OCI-LY3 (cell line): ENCODE data around the gene SHISA2.
"Not testable (repeated sequence)": the region's sequence is repeated elsewhere in the genome, so short reads cannot be mapped to it uniquely, and the experiment has no call there.

ENCODE experiments used
- H2AFZ ChIP-seq: fragments of 200-600, 300-600 bp; shearing (Covaris generic); 2 replicates; pipeline ENCODE4 v1.6.0; 2014; ENCODE audit warnings: antibody characterized with exemption, low read depth, low read length
- H3K27ac ChIP-seq: fragments of 200-600, 300-600 bp; sonication (generic); 2 replicates; pipeline ENCODE4 v1.5.1; 2014; ENCODE audit warnings: mild to moderate bottlenecking, low read length, moderate library complexity, mixed read lengths
- H3K27me3 ChIP-seq: fragments of 200-600, 300-600 bp; sonication (generic); 2 replicates; pipeline ENCODE4 v1.6.1; 2014; ENCODE audit warnings: low read depth, low read length, mixed read lengths
- H3K36me3 ChIP-seq: fragments of 200-600, 300-600 bp; sonication (generic); replicated peaks from 2 replicates; pipeline ENCODE3; 2014; ENCODE audit warnings: low read depth, low read length, mixed read lengths
- H3K4me1 ChIP-seq: fragments of 300-600, 200-600 bp; sonication (generic); 2 replicates; pipeline ENCODE4 v1.6.1; 2014; ENCODE audit warnings: low read length, mixed read lengths
- H3K4me2 ChIP-seq: fragments of 200-600, 300-600 bp; sonication (generic); 2 replicates; pipeline ENCODE4 v1.6.1; 2014; ENCODE audit warnings: low read length, mixed read lengths
- H3K4me3 ChIP-seq: fragments of 300-600, 200-600 bp; sonication (generic); 2 replicates; pipeline ENCODE4 v1.5.1; 2014; ENCODE audit warnings: antibody characterized with exemption, mild to moderate bottlenecking, low read length, moderate library complexity
- H3K79me2 ChIP-seq: fragments of 300-600, 200-600 bp; shearing (Covaris generic); 2 replicates; pipeline ENCODE4 v1.6.1; 2014; ENCODE audit warnings: mild to moderate bottlenecking, low read length, mixed read lengths
- H3K9ac ChIP-seq: fragments of 300-600, 200-600 bp; shearing (Covaris generic); 2 replicates; pipeline ENCODE4 v1.6.0; 2014; ENCODE audit warnings: mild to moderate bottlenecking, low read length, moderate library complexity
- H3K9me3 ChIP-seq: fragments of 200-600, 300-600 bp; shearing (Covaris generic); 2 replicates; pipeline ENCODE4 v1.6.1; 2014; ENCODE audit warnings: low read length, mixed read lengths; ENCODE audit not compliant: insufficient read depth
- H4K20me1 ChIP-seq: fragments of 200-600, 300-600 bp; sonication (generic); 2 replicates; pipeline ENCODE4 v1.6.1; 2016; ENCODE audit warnings: low read length, mixed read lengths; ENCODE audit not compliant: insufficient read depth
- EZH2phosphoT487 ChIP-seq: fragments of 200-600 bp; shearing (Covaris generic); IDR thresholded peaks from 2 replicates; pipeline ENCODE4 v1.6.1; 2018; ENCODE audit warnings: antibody characterized with exemption, mixed run types, low read depth
- TF ChIP-seq, protein P1 (sequence below): fragments of 200-600, 300-600 bp; sonication (generic); IDR thresholded peaks from 2 replicates; pipeline ENCODE4 v1.5.1; 2014; ENCODE audit warnings: antibody characterized with exemption, low read length, low read depth

SHISA2 gene

DNA sequence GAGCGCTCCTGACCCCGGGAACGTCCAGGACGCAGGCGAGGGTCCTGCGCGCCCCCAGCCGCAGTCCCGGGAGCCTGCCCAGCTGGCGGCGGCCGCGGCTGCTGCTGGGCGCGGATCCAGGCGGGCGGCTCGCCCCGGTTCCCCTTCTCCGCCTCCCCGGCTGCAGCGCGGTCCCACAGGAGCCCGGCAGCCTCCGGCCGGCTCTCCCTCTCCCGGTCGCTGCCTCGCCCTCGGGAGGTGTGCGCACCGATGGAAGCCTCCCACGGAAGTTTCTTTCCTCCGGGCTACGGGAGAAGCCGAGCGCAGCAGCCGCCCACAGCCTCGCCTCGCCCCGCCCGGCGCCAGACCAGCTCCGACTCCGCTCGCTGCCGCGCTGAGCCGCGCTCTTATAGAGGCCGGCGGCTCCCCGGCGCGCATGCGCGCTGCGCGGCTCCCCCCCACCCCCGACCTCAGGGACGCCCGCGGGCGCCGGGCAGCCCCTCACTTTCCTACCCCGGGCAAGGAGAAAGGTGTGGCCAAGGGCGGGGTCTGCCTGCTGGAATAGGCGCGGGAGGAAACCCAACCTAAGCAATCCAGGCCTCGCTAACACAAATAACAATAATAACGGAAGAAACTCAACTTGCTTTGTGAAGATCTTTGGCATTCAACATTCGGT lies at the start of gene SHISA2:
SHISA2 (minus strand) TSS at position 360 of the 655 bp plus-strand sequence. CDS start 1,041 bp downstream, outside the sequence.
- Histone ChIP-seq H3K27me3 (no peaks in the 10 kb centered on the region), H3K79me2 (no peaks in the 10 kb centered on the region), H3K4me3 (no peak within 1 kb of the TSS), H3K27ac (no peak within 1 kb of the TSS), H3K4me2 (no peak within 1 kb of the TSS), H3K4me1 (no peaks in the 10 kb centered on the region), H4K20me1 (no peaks in the 10 kb centered on the region), H3K9me3 (no peaks in the 10 kb centered on the region), H2AFZ (no peak within 1 kb of the TSS), H3K9ac (no peak within 1 kb of the TSS), H3K36me3 (no peaks in the 10 kb centered on the region)
- TF ChIP-seq, protein P1, sequence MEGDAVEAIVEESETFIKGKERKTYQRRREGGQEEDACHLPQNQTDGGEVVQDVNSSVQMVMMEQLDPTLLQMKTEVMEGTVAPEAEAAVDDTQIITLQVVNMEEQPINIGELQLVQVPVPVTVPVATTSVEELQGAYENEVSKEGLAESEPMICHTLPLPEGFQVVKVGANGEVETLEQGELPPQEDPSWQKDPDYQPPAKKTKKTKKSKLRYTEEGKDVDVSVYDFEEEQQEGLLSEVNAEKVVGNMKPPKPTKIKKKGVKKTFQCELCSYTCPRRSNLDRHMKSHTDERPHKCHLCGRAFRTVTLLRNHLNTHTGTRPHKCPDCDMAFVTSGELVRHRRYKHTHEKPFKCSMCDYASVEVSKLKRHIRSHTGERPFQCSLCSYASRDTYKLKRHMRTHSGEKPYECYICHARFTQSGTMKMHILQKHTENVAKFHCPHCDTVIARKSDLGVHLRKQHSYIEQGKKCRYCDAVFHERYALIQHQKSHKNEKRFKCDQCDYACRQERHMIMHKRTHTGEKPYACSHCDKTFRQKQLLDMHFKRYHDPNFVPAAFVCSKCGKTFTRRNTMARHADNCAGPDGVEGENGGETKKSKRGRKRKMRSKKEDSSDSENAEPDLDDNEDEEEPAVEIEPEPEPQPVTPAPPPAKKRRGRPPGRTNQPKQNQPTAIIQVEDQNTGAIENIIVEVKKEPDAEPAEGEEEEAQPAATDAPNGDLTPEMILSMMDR = no peak
- TF ChIP-seq EZH2phosphoT487 = no peak

- Histone ChIP-seq H3K27ac (no peak overlapping the region), H3K27me3 (peaks cover 9% of the 10 kb centered on the region; the same call in 1 of the 2 replicates), H3K79me2 (no peaks in the 10 kb centered on the region)
Observed at GRCh38 chr13:26095846-26096610, 44.2 kb upstream of the SHISA2 start.

GRCh38 chr13:26095338-26095737 lies 43.5 kb upstream of the SHISA2 start:
- Histone ChIP-seq H3K79me2 (no peaks in the 10 kb centered on the region), H4K20me1 (no peaks in the 10 kb centered on the region), H3K4me2 (no peak overlapping the region), H3K27me3 (peaks cover 9% of the 10 kb centered on the region; the same call in 1 of the 2 replicates), H3K4me3 (no peak overlapping the region), H3K9ac (no peak overlapping the region), H3K36me3 (no peaks in the 10 kb centered on the region), H3K27ac (no peak overlapping the region), H3K4me1 (no peaks in the 10 kb centered on the region), H2AFZ (no peak overlapping the region), H3K9me3 (no peaks in the 10 kb centered on the region)
- TF ChIP-seq EZH2phosphoT487 = no peak
- TF ChIP-seq, protein P1 = peak; percentile 13; the same call in 1 of the 2 replicates

More at GRCh38 chr13:26095846-26096610, 44.2 kb upstream of the SHISA2 start:
- Histone ChIP-seq H4K20me1 (no peaks in the 10 kb centered on the region), H3K4me1 (no peaks in the 10 kb centered on the region), H3K9ac (no peak overlapping the region), H3K4me2 (no peak overlapping the region), H3K4me3 (no peak overlapping the region), H2AFZ (no peak overlapping the region), H3K36me3 (no peaks in the 10 kb centered on the region), H3K9me3 (no peaks in the 10 kb centered on the region)
- no peak for TF ChIP-seq EZH2phosphoT487
- TF ChIP-seq, protein P1 = no peak

DNA sequence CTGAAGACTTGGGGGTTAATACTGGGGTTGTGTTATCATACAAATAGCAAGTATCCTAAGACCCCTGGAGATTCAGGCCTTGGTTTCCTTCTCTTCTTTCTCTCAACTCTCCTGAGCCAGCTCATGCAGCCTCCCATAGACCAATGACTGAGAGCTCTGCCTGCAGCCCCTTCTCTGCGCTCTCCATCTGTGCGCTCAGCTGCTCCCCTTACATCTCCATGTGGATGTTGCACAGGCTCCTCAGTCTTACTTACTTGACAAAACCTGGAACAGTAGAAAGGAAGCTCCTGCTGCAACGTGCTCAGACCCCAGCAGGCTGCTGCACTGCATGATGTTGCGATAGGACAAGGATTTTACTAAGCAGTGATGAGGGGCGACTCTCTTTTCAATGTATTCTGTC lies 25.0 kb upstream of the SHISA2 start:
- H3K4me1 ChIP-seq, H3K4me2 ChIP-seq, H3K4me3 ChIP-seq, H3K9ac ChIP-seq, H3K9me3 ChIP-seq, H3K79me2 ChIP-seq, H3K36me3 ChIP-seq, H2AFZ ChIP-seq, H4K20me1 ChIP-seq, H3K27ac ChIP-seq: not testable (repeated sequence)
- peaks cover 10% of the 10 kb centered on the region; the same call in 1 of the 2 replicates for H3K27me3 ChIP-seq
